ENCODE measurements around the gene DMRT3. TPM values are rescaled to one million over a fixed set of nuclear protein-coding genes. Genes with fewer than 3 reads are reported as not detected.

The DMRT3 gene, protein sequence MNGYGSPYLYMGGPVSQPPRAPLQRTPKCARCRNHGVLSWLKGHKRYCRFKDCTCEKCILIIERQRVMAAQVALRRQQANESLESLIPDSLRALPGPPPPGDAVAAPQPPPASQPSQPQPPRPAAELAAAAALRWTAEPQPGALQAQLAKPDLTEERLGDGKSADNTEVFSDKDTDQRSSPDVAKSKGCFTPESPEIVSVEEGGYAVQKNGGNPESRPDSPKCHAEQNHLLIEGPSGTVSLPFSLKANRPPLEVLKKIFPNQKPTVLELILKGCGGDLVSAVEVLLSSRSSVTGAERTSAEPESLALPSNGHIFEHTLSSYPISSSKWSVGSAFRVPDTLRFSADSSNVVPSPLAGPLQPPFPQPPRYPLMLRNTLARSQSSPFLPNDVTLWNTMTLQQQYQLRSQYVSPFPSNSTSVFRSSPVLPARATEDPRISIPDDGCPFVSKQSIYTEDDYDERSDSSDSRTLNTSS
- total RNA-seq, result not detected in 2 replicates

DNA sequence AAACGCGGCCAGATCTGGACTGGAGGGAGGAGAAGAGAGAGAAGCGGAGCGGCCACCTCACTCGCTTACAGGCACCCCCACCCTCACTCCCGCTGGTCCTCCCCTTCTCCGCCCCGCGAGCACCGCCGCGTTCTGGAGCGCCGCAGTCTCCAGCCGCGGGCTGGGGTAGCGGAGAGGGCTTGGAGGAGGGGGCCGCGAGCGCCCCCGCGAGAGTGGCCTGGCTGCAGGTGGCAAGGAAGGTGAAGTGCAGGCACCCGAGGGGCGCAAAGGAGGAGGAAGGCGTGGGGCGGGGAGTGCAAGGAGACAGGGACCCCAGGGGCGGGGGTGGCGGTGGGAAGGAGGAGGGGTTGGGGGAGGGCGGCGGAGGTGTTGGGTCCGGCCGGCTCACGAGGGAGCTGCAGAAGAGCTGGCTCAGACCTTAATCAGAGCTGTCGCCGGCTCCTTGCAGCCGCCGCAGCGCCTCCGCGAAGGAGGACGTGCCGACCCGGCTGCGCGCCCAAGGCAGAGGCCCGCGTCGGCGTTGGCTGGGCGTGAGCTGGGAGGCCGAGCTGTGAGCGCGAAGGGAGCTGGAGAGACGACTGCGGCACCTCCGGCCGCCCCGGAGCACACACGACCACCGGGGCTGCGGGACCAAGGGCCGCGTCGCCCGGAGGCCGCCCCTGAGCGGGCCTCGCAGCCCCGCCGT is at the start of gene DMRT3:
DMRT3 (plus strand) TSS at position 398 of the 685 bp plus-strand sequence. CDS start 347 bp downstream, outside the sequence.

Other genes with a start within 250 kb of the DMRT3 start
- gene DMRT1, start 135.0 kb upstream of the DMRT3 start, total RNA-seq, result not detected in 2 replicates
- 2.6 and 4.0 TPM in 2 replicates for gene DMRT2, start 73.7 kb downstream of the DMRT3 start, total RNA-seq